C1 segment of cervical spinal cord (tissue), 14 donors: Measurements from ENCODE around the gene CD53.
"Not testable (repeated sequence)": the region's sequence is repeated elsewhere in the genome, so short reads cannot be mapped to it uniquely, and the experiment has no call there.

Experiments
- DNase-seq, 14 donors: peaks; one replicate each; lab custom pipeline; 2025; lab: John Stamatoyannopoulos, UW

CD53 gene, protein sequence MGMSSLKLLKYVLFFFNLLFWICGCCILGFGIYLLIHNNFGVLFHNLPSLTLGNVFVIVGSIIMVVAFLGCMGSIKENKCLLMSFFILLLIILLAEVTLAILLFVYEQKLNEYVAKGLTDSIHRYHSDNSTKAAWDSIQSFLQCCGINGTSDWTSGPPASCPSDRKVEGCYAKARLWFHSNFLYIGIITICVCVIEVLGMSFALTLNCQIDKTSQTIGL

GRCh38 chr1:110872745-110873720 is at the start of gene CD53:
TSS of gene CD53 (plus strand) at chr1:110873148. CDS start at chr1:110891409, 18,261 bp downstream.
- DNase-seq, result peak in 4 of 14 donors; percentile 1 to 17 (median 8)

- no peak for DNase-seq
Measured at GRCh38 chr1:110824192-110824591, 48.8 kb upstream of the CD53 start.

- no peak for DNase-seq
Measured at GRCh38 chr1:110829955-110830553, 42.9 kb upstream of the CD53 start.

DNA sequence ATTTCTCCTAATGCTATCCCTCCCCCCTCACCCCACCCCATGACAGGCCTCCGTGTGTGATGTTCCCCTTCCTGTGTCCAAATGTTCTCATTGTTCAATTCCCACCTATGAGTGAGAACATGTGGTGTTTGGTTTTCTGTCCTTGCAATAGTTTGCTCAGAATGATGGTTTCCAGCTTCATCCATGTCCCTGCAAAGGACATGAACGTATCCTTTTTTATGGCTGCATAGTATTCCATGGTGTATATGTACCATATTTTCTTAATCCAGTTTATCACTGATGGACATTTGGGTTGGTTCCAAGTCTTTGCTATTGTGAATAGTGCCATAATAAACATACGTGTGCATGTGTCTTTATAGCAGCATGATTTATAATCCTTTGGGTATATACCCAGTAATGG is 39.2 kb upstream of the CD53 start:
- not testable (repeated sequence) for DNase-seq

GRCh38 chr1:110846861-110847260 is 26.1 kb upstream of the CD53 start:
- no peak for DNase-seq

GRCh38 chr1:110850145-110850544 is 22.8 kb upstream of the CD53 start:
- DNase-seq, result no peak

DNA sequence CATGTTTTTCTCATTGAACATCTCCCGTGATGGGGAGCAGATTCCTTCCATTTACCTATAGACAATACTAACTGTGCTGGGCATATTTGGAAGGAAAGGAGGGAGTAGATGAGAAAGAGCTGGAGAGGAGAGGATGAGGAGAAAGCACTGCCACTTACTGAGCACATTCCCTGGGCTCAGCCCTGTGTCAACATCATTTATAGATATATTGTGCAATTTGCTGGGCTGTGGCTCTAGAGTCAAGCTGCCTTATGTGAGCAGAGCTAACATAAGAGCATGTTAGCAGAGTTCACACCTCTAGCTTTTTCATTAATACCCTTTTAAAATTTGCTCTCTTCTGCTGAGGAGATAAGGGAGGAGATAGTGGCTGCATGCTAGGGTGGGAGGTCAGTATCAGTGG is 22.3 kb upstream of the CD53 start:
- no peak for DNase-seq

- DNase-seq, result no peak
Measured at GRCh38 chr1:110853135-110853534, 19.8 kb upstream of the CD53 start.

GRCh38 chr1:110856410-110856809 is 16.5 kb upstream of the CD53 start:
- DNase-seq, result no peak

DNA sequence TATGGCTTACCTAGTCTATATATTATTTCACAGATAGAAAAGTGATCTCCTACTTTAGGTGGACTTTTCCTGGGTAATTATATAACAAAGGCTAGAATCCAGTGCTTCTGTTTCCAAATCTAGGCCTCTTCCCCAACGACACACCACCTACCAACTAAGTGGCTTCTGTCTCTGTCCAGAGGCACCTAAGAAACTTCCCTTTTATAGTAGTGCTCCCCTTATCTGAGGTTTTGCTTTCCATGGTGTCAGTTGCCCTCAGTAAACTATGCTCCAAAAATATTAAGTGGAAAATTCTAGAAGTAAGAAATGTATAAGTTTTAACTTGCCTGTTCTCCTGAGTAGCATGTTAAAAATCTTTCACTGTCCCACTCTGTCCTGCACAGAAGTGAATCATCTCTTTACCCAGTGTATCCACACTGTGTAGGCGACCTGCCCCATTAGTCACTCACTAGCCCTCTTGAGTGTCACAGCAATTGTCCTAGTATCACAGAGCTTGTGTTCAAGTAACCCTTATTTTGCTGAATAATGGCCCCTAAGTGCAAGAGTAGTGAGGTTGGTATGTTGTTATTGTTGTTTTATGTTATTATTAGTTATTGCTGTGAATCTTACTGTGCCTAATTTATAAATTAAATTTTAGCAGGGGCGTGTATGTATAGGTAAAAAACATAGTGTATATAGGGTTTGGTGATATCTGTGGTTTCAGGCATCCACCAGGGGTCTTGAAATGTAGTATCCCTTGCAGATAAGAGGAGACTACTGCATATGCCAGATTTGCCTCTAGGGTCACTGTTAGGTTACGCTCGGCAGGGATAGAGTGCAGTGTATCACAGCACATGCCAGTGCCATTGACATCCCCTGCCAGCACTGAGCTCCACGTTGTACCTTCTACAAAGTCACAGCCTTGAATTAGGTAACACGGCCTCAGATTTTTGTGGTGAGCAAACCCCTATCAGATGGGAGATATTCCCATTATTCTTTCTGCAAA is 14.7 kb upstream of the CD53 start:
- DNase-seq, result no peak

- DNase-seq, result no peak
Measured at GRCh38 chr1:110859062-110859461, 13.9 kb upstream of the CD53 start.

GRCh38 chr1:110860174-110860573 is 12.8 kb upstream of the CD53 start:
- DNase-seq, result no peak

GRCh38 chr1:110860620-110861019 is 12.3 kb upstream of the CD53 start:
- DNase-seq, result not testable (repeated sequence)

- DNase-seq, result not testable (repeated sequence)
Measured at GRCh38 chr1:110861942-110862341, 11.0 kb upstream of the CD53 start.

DNA sequence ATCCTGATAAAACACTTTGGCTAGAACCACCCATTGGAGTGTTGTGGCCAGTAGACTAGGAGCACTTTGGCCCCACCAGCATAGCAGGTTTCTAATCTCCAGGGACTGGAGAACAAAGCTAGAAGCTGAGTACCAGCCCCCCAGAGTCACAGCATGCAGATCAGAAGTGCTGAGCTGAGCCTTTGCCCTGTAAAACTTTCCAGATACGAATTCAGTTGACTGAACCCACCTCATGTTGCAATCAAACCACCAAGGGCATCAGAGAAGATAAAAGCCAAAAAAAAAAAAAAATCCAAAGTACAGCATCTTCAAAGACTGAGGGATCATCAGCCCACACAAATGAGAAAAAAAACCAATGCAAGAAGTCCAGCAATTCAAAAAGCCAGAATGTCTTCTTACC is 8.7 kb upstream of the CD53 start:
- no peak for DNase-seq

GRCh38 chr1:110870721-110871388 is 2.1 kb upstream of the CD53 start:
- no peak for DNase-seq

- no peak for DNase-seq
Measured at GRCh38 chr1:110872366-110872744, 593 bp upstream of the CD53 start.

DNA sequence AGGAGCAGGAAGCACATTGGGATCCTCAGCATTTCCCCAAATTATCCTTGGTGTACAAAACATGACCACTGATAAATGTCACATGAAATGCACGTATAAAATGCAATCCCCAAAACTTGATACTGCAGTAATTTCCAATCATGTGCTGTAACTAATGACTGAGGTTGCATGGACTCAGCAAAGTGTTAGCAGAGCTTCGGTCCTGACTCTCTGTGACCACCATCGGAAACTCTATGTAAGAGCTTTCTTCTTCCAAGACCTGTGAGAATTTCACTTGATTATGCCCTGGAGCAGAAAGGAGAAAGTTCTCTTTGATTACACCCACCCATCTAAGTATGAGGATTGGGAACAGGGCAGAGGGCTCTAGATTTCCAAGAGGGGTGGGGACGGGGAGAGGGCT is 908 bp downstream of the CD53 start:
- DNase-seq, result no peak

- DNase-seq, result no peak
Measured at GRCh38 chr1:110874324-110875215, 1.6 kb downstream of the CD53 start.
